ENCODE data around the gene TRIM29.

The TRIM29 gene

DNA sequence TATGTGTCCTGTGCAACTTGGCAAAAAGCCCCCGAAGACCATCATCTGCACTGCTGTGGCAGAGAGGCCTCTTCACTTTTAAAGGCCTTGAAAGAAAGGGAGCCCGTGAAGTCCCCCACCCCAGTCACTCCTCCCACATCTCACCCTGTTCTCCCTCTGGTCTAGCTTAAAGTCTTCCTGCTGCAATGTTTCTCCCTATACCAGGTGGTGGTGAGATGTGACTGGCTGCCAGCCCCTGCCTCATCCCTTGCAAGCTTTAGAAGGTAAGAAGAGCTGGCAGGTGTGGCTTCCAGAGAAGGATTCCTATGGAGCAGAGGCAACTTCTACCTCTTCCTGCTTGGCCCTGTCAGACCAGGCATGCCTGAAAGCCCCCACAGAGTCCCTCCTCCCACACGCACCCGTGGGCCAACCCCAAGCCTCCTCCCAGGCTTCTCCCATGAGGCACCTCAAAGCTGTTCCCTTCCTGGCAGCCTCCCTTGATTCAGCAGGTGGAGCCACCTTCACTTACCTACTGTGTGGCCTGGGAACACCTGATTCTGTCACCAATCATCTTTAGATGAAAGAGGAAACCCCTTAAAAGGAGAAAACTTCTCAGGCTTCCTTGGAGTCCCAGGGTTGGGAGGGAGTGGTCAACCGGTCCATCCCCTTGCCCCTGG is 4.0 kb upstream of the TRIM29 start:
- H3K4me1 ChIP-seq: peaks cover 54% of the 10 kb centered on the region
- DNase-seq: no peak

DNA sequence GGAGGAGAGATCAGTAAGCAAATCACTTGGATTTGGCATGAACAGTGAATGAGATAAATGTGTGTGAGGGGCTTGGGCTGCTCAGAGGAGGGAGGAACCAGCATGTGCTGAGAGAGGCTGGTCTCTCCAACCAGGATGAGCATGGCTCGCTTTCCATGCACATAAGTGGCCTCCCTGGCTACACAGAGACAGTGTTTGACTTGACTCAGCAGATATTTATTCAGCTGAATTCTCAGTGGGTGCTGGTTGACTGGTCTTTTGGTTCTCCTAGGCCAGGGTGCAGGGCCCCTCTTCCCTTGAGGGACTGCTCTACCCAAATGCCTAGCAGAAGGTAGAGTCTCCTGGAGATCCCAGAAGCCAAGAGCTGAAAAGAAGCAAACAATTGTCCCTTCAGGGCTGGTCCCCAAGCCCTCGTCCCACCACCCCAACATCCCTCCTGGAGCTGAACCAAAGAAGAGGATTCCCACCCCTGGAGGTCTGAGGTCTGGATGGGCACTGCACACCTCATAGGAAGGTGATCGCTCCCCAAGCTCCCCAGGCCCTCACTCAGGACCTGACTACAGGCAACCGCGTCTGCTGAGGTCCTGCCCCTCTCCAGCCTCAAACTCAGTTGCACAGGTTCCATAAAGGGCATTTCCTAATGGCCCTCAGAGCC is 3.3 kb upstream of the TRIM29 start:
- Histone ChIP-seq H3K27me3 (no peaks in the 10 kb centered on the region), H3K9me3 (no peaks in the 10 kb centered on the region), H3K4me3 (ENCODE audit: low read depth, low read length) (no peak overlapping the region), H3K4me1 (peaks cover 54% of the 10 kb centered on the region), H3K36me3 (no peaks in the 10 kb centered on the region)
- TF ChIP-seq, protein P1, sequence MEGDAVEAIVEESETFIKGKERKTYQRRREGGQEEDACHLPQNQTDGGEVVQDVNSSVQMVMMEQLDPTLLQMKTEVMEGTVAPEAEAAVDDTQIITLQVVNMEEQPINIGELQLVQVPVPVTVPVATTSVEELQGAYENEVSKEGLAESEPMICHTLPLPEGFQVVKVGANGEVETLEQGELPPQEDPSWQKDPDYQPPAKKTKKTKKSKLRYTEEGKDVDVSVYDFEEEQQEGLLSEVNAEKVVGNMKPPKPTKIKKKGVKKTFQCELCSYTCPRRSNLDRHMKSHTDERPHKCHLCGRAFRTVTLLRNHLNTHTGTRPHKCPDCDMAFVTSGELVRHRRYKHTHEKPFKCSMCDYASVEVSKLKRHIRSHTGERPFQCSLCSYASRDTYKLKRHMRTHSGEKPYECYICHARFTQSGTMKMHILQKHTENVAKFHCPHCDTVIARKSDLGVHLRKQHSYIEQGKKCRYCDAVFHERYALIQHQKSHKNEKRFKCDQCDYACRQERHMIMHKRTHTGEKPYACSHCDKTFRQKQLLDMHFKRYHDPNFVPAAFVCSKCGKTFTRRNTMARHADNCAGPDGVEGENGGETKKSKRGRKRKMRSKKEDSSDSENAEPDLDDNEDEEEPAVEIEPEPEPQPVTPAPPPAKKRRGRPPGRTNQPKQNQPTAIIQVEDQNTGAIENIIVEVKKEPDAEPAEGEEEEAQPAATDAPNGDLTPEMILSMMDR (IDR thresholded peaks at IDR 0.05; ENCODE audit: low read depth, low read length): no peak
- no peak for DNase-seq

More for the DNA sequence above, 4.0 kb upstream of the TRIM29 start:
- Histone ChIP-seq H3K9me3 (no peaks in the 10 kb centered on the region), H3K4me3 (ENCODE audit: low read depth, low read length) (no peak overlapping the region), H3K27me3 (no peaks in the 10 kb centered on the region), H3K36me3 (no peaks in the 10 kb centered on the region)
- TF ChIP-seq, protein P1 (IDR thresholded peaks at IDR 0.05; ENCODE audit: low read depth, low read length): no peak

DNA sequence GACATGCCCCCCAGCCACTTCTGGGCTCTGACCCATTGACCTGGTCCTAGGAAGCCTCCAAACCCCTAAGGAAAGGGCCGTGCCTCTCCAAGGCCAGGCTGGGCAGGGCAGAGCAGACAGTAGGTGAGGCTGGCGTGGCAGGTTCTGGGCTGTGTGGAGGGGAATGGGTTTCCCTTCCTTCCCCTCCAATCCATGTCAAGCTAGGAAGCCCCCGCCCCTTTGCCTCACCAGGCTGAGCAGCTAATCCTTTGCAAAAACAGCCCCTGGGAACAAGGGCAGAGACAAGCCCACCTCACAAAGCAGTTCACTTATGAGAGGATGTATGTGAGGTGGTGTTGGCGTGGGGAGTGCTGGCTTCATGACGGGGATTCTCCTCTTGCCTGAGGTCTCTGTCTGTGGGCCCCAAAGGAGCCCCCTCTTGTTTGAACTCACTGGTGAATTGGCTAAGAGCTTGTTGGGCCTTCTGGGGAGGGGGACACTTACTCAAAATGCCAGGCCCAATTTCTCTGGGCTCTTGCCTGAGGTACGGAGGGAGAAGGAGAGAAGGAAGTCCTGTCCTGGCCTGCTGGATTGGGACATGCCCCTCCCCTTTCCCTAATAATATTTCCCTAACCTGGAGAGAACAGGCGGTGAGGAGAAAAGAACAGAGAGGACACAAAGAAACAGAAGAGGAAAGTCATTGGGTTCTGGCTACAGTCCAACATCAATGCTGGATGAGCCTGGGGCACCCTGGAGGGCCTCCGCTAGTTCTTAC is 1.6 kb upstream of the TRIM29 start:
- TF ChIP-seq, protein P1 (IDR thresholded peaks at IDR 0.05; ENCODE audit: low read depth, low read length): no peak
- Histone ChIP-seq H3K9me3 (no peaks in the 10 kb centered on the region), H3K4me1 (peaks cover 46% of the 10 kb centered on the region), H3K4me3 (ENCODE audit: low read depth, low read length) (no peak overlapping the region), H3K36me3 (no peaks in the 10 kb centered on the region), H3K27me3 (no peaks in the 10 kb centered on the region)
- no peak for DNase-seq

DNA sequence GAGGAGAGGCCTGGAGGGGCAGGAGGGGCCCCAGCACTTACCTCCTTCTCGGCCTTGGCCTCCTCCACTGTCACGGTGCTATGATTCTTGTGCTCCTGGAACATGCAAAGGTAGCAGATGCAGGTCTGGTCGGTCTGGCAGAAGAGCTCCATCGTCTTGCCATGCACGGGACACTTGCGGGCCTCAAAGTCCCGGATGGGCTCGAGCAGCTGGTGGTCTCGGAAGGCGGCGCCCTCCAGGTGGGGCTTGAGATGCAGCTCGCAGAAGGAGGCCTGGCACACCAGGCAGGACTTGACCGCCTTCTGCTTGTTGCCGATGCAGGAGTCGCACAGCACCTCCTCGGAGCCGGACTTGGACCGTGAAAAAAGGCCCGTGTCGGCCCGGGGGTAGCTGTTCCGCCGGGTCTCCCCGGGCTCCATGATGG is 714 bp downstream of the TRIM29 start:
- peak overlapping the region; percentile 34 for H3K4me3 ChIP-seq (ENCODE audit: low read depth, low read length)
- no peak for DNase-seq
- H3K27me3 ChIP-seq: no peaks in the 10 kb centered on the region
- H3K4me1 ChIP-seq: peaks cover 34% of the 10 kb centered on the region
- no peaks in the 10 kb centered on the region for H3K9me3 ChIP-seq
- no peaks in the 10 kb centered on the region for H3K36me3 ChIP-seq
- TF ChIP-seq, protein P1 (IDR thresholded peaks at IDR 0.05; ENCODE audit: low read depth, low read length): no peak

DNA sequence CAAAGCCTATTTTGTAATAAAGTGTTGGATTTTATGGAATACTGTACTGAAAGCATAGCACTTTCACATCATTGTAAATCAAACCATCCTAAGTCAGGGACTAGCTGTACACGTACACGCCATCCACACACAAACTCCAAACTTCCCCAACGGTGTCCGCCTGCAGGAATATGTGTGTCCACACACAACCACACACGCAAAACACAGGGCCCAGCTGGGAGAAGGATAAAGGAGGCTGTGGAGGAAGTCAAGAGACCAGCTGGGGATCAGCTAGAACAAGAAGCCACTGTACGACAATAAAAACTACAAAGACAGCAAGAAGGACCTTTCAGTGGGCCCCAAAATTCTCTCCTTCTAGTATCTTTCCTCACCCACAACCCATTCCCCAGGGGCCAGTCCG is 1.6 kb downstream of the TRIM29 start:
- no peaks in the 10 kb centered on the region for H3K36me3 ChIP-seq
- TF ChIP-seq, protein P1 (IDR thresholded peaks at IDR 0.05; ENCODE audit: low read depth, low read length): no peak
- H3K27me3 ChIP-seq: no peaks in the 10 kb centered on the region
- H3K4me3 ChIP-seq (ENCODE audit: low read depth, low read length): peak overlapping the region; percentile 34
- no peaks in the 10 kb centered on the region for H3K9me3 ChIP-seq
- DNase-seq: no peak
- H3K4me1 ChIP-seq: peaks cover 28% of the 10 kb centered on the region

All from BE2C (cell line).